Uterus (tissue), 4 donors: Measurements from ENCODE around the gene FSTL3. TPM values are rescaled to one million over a fixed set of nuclear protein-coding genes. Genes with fewer than 3 reads are reported as not detected.

Experiments
- DNase-seq, 2 donors: peaks; one replicate each; pipeline ENCODE4 v3.0.0-alpha.2; 2019 to 2020
- H3K27ac ChIP-seq, 2 donors: fragments of 200-600 bp; sonication (generic); 1 replicate in 1 of 2; 2 replicates in 1 of 2; pipeline ENCODE4 v1.5.1; 2016 to 2018
- H3K27me3 ChIP-seq, 2 donors: fragments of 200-600 bp; sonication (generic); one replicate each; pipeline ENCODE4 v1.5.1; 2018 to 2019; ENCODE audit warnings: control low read depth in 1 of 2
- H3K36me3 ChIP-seq, 2 donors: fragments of 200-600 bp; sonication (generic); one replicate each; pipeline ENCODE4 v1.5.1; 2019; ENCODE audit warnings: control low read depth in 1 of 2
- H3K4me1 ChIP-seq, 2 donors: fragments of 200-600 bp; sonication (generic); one replicate each; pipeline ENCODE4 v1.5.1; 2018 to 2019; ENCODE audit warnings: control low read depth in 1 of 2
- H3K4me3 ChIP-seq, 2 donors: fragments of 200-600 bp; sonication (generic); 1 replicate in 1 of 2; 2 replicates in 1 of 2; pipeline ENCODE4 v1.5.1; 2018 to 2019; ENCODE audit warnings: mild to moderate bottlenecking in 1 of 2
- H3K9me3 ChIP-seq, 2 donors: fragments of 200-600 bp; sonication (generic); one replicate each; pipeline ENCODE4 v1.5.1; 2019; ENCODE audit warnings: control low read depth in 1 of 2
- POLR2A ChIP-seq, 2 donors: fragments of 450-650 bp; IDR thresholded peaks; one replicate each; pipeline ENCODE4 v1.6.1; 2016; ENCODE audit warnings: antibody characterized with exemption in 2 of 2, mild to moderate bottlenecking in 1 of 2, moderate library complexity in 1 of 2
- intact Hi-C: fragments of 100-400 bp; cut with DNase I; formaldehyde crosslinking; loops from one replicate; pipeline ENCODE4 v1.15.1; 2023; ENCODE audit warnings: low total_unique reads
- total RNA-seq, 4 donors: library from RNA; depleted of rRNA in 3 of 4; stranded (reverse); fragments of >200 nt in 3 of 4; gene quantifications; one replicate each; pipeline versions ENCODE4 v1.1.0 to v1.2.4, GENCODE V29; 2014 to 2023
- TF ChIP-seq, protein P1 (sequence below), 4 experiments: fragments of 200-600 bp in 2 of 4; fragments of 450-650 bp in 2 of 4; sonication (generic) in 2 of 4; IDR thresholded peaks; one replicate each; pipeline ENCODE4 v1.5.1; 2016 to 2019; ENCODE audit warnings: antibody characterized with exemption in 4 of 4, mild to moderate bottlenecking in 2 of 4, moderate library complexity in 1 of 4
- donor health status: DM: yes; HTN: yes; CAD: no.

FSTL3 gene
- total RNA-seq, 4 donors from 2014 or later, result 25.3 to 71.7 (median 37.3) TPM

DNA sequence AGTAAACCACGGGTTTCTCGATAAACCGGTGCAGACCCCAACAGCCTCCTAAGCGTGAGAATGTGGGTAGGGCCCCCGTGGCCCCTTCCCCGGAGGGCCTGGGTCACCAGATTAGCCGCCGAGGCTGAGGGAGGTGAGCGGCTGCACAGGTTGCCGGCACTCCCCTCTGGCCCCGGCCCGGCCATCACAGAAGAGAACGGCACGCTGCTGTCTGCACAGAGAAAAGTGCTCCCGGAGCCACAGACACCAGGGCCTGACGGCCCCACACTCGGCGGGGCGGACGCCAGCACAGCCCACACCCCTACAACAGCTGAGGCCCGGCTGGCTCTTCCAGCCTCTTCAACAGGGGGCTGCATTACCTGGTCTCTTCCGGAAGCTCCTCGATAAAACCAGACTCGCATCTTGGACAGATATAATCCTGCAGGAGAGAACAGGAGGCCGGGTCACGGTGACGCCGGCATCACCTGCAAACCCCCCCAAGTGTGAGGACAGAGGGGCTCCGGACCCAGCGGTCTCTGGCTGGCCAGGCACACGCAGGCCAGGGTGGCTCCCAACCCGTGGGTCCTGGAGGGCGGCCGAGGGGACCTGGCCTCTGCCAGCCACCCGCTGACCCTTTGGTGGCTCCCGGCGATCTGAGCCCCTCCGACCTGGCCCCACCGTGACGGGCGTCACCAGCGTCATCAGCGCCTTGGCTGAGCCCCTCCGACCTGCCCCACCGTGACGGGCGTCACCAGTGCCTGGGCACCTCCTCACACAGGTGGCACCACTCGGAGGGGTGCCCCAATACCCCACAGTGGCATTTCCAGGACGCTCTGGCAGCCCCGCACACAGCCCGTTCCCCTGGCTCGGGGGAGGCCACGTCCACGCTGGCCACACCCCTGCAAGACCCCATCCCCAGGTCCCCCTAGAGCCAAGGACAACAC lies 23.5 kb upstream of the FSTL3 start:
- Histone ChIP-seq H3K4me3 (no peak overlapping the region), H3K36me3 (no peaks in the 10 kb centered on the region), H3K27ac (no peak overlapping the region), H3K27me3 (no peaks in the 10 kb centered on the region), H3K9me3 (no peaks in the 10 kb centered on the region), H3K4me1 (peaks cover 0 to 13% of the 10 kb centered on the region in 2 donors)
- intact Hi-C loops, result no loop called here
- DNase-seq, result no peak
- TF ChIP-seq POLR2A (IDR thresholded peaks at IDR 0.05), result no peak
- TF ChIP-seq, protein P1, sequence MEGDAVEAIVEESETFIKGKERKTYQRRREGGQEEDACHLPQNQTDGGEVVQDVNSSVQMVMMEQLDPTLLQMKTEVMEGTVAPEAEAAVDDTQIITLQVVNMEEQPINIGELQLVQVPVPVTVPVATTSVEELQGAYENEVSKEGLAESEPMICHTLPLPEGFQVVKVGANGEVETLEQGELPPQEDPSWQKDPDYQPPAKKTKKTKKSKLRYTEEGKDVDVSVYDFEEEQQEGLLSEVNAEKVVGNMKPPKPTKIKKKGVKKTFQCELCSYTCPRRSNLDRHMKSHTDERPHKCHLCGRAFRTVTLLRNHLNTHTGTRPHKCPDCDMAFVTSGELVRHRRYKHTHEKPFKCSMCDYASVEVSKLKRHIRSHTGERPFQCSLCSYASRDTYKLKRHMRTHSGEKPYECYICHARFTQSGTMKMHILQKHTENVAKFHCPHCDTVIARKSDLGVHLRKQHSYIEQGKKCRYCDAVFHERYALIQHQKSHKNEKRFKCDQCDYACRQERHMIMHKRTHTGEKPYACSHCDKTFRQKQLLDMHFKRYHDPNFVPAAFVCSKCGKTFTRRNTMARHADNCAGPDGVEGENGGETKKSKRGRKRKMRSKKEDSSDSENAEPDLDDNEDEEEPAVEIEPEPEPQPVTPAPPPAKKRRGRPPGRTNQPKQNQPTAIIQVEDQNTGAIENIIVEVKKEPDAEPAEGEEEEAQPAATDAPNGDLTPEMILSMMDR (IDR thresholded peaks at IDR 0.05), result no peak

DNA sequence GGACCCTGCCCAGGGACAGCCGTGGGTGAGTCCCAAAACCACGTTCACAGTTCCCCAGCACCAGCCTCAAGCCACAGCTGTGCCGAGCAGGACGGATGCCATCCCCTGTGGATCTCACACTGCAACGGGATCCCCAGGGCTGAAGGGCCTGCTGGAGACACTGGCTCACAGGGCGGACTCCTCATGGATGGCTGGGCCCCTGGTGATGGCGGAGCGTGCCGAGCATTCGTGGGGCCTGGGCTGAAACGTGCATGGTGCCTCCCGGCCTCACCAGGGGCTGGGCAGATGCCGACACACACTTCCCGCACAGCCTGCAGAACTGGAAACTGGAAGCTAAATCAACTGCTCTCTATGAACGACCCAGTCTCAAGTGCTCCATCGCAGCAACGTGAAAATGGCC lies 22.8 kb upstream of the FSTL3 start:
- TF ChIP-seq POLR2A (IDR thresholded peaks at IDR 0.05), result no peak
- TF ChIP-seq, protein P1 (IDR thresholded peaks at IDR 0.05), result no peak
- intact Hi-C loops, result no loop called here
- no peaks in the 10 kb centered on the region for H3K36me3 ChIP-seq
- no peak overlapping the region for H3K4me3 ChIP-seq
- DNase-seq, result no peak
- no peak overlapping the region for H3K27ac ChIP-seq
- peaks cover 0 to 13% of the 10 kb centered on the region in 2 donors for H3K4me1 ChIP-seq
- no peaks in the 10 kb centered on the region for H3K27me3 ChIP-seq
- H3K9me3 ChIP-seq, result no peaks in the 10 kb centered on the region

DNA sequence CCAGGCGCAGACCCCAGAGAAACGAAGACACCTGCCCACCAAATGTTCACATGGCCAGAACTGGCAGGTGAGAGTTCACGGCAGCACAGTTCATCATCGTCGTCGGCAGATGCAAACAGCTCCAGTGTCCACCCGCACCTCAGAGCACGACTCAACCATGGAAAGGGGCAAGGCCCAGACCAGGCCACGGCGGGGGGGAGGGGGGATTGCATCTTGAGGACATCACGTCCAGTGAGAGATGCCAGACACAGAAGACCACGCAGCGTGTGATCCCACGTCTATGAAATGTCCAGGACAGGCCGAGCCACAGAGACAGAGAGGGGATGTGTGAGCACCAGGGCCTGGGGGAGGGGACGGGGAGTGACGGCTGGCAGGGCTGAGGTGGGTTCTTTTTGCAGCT lies 20.5 kb upstream of the FSTL3 start:
- intact Hi-C loops, result no loop called here
- Histone ChIP-seq H3K4me3 (no peak overlapping the region), H3K9me3 (no peaks in the 10 kb centered on the region), H3K36me3 (no peaks in the 10 kb centered on the region), H3K27me3 (no peaks in the 10 kb centered on the region), H3K4me1 (peaks cover 0 to 30% of the 10 kb centered on the region in 2 donors), H3K27ac (no peak overlapping the region)
- TF ChIP-seq POLR2A (IDR thresholded peaks at IDR 0.05), result no peak
- TF ChIP-seq, protein P1 (IDR thresholded peaks at IDR 0.05), result no peak
- no peak for DNase-seq

DNA sequence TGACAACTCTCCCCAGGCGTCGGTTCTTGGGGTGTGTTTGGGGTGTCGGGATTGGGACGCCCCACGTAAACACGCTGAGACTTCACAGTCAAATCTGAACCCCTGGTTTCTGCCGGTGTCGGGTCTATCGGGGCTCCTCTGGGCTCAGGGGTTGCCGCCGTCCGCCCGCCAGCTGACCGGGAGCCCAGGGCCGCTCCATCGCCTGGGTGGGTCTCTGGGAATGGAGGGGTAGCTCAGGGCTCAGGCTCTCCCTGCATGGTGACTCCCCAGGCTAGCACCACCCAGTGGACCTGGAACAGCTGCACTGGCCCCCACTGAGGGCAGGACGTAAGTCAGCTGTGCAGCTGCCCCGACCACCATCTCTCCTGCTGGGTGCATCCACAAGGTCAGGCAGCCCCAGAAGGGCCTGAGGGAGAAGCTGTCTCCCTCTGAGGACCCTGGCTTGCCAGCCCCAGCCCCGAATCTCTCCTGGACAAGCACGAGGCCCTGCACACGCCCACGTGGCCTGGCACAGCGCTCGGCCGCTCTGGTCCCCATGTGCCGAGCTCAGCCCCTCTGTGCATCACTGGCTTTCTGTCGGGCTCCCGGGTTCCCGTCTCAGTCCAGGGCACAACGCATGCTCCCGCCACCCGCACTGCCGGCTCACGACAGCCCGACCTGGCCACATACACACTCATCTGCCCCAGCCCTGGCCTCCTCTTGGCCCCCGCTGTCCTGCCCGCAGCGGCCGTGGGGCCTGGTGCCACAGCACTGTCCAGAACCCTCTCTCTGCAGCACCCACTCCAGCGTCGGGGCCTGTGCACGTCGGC lies 19.2 kb upstream of the FSTL3 start:
- intact Hi-C loops, result no loop called here
- TF ChIP-seq, protein P1 (IDR thresholded peaks at IDR 0.05), result no peak
- TF ChIP-seq POLR2A (IDR thresholded peaks at IDR 0.05), result no peak
- Histone ChIP-seq H3K4me1 (peaks cover 0 to 39% of the 10 kb centered on the region in 2 donors), H3K27me3 (no peaks in the 10 kb centered on the region), H3K36me3 (no peaks in the 10 kb centered on the region), H3K4me3 (no peak overlapping the region), H3K27ac (no peak overlapping the region), H3K9me3 (no peaks in the 10 kb centered on the region)
- DNase-seq, result no peak

DNA sequence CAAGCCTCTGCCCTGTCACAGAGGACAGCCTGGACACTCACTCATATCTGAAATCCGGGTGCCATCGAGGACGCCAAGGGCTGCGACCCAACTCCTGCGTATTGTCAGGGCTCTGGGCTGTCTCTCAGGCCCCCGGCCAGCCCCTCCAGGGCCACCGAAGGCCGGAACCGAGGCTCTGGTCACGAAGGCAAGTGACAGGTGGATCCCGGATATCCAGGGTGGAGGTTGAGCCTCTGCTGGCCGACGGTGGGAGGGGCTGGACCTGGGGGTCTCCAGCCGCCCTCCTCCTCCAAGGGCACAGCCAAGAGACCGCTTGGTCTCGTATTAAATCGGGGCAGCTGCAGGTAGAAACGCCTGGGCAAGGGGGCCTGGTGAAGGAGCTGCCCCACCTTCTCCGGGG lies 18.6 kb upstream of the FSTL3 start:
- Histone ChIP-seq H3K9me3 (no peaks in the 10 kb centered on the region), H3K4me1 (peaks cover 0 to 39% of the 10 kb centered on the region in 2 donors), H3K27me3 (no peaks in the 10 kb centered on the region), H3K4me3 (no peak overlapping the region), H3K36me3 (no peaks in the 10 kb centered on the region), H3K27ac (no peak overlapping the region)
- intact Hi-C loops, result no loop called here
- no peak for DNase-seq
- TF ChIP-seq POLR2A (IDR thresholded peaks at IDR 0.05), result no peak
- TF ChIP-seq, protein P1 (IDR thresholded peaks at IDR 0.05), result no peak
